LoVo (cell line): Measurements from ENCODE around the gene TDRD7.
"Not testable (repeated sequence)": the region's sequence is repeated elsewhere in the genome, so short reads cannot be mapped to it uniquely, and the experiment has no call there.

Experiments
- DNase-seq: peaks from one replicate; pipeline ENCODE4 v3.0.0-alpha.2; 2016; ENCODE audit warnings: low spot score

TDRD7 gene

DNA sequence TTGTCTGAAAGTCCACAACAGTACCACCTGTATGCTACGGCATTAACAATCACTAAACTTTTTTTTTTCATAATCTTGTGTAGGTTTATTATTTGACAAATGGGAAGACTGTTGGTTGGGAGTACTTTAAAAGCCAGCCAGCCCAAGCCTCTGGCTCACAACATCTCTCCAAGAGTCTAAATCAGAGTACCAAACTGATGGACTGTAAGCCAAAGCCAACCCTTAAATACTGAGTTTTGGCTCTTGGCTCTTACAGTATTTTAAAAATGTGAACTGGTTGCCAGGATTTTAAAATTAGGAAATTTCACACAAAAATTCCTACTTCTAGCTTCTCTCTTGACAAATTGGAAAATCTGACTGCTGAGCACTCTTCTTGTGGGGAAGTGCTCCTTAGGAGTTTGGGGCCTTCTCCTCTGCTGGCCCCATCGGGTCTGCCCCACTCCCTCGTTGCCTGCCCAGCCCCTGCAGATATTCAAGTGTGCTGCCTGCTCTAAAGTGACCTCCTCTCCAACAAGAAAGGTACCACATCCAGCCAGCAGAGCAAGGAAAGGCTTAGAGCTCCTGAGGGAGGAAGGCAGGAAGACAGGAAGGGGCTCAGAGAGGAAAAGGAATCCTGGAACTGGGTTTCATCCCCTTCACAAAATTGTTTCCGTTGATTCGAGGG is 67.7 kb downstream of the TDRD7 start:
- no peak for DNase-seq

DNA sequence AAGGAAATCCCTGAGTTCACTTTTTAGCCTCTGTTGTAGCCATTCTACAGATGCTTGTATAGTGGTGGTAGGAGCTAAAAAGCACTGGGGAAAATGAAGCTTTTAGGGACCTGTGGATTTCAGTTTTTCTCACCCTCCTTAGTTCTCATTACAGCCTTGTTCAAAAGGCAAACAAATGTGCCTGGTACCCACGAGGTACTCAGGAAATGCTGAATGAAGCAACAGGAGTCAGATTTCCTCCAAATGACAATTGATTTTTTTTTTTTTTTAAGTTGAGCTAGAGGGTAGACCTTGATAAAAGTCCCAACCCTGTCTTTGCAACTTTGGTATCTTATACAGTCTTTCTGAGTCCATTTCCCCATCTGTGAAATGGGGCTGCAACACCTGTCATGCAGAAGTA is 68.3 kb downstream of the TDRD7 start:
- DNase-seq = no peak

DNA sequence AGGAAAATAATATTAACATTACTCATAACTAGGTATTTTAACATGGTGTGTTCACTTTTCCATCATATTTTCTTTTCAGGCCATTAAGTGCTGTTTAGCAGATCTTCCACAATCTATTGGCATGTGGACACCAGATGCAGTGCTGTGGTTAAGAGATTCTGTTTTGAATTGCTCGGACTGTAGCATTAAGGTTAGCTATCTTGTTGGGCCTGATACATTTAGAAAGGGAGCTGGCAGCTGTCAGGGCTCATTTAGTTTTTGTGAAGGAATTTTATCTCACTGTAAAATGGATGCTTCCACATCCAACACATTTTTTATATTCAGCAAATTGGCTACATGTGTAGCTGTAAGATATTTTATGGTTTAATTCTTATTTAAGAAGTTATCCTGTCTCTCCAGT is 68.9 kb downstream of the TDRD7 start:
- no peak for DNase-seq

DNA sequence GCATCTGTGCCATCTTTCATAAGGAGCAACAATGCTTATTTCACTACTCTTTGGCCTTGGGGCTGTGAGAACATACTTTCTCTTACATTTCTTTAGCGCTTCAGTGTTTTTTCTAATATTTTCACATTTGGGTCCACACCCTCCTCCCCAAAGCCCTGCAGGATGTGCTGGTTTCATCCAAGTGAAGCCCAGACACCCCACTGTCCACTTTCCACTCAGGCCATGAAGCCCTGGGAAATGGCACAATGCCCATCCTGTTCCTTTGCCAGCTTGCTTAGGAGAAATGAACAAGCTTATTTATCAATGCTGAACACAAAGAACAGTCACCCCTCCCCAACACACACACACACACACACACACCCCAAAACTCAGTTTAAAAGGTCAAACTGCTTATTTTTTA is 72.2 kb downstream of the TDRD7 start:
- DNase-seq = no peak

DNA sequence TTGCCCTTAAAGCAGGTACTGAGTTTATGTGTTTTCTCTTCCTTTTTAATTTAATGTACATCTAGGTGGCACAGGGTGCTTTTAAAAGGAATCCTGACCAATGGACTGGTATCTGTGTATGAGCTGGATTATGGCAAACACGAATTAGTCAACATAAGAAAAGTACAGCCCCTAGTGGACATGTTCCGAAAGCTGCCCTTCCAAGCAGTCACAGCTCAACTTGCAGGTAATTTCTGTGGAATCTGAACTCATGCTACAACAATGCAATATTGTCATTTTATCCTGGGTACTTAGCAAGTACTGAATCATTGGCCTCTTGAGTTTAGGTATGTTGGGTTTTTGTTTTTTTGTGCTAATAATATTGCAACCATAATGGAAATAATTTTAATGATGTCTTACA is 75.2 kb downstream of the TDRD7 start:
- DNase-seq = no peak

DNA sequence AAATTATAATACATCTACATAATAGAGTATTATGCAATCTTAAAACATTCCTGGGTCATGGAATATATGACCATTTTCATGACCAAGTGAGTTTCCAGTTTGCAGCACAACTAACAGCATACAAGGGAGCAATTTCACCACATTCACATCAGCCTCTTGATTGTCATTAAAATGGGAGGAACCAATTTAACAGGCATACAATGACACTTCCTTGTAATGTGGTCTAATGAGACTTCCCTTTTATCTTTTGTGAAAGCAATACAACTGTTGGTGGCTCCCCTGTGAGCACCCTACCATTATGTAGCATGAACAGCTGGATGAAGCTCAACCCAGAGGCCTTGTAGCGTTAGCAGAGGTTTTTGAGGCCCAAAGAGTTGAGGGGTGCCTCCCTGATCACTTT is 76.0 kb downstream of the TDRD7 start:
- no peak for DNase-seq

DNA sequence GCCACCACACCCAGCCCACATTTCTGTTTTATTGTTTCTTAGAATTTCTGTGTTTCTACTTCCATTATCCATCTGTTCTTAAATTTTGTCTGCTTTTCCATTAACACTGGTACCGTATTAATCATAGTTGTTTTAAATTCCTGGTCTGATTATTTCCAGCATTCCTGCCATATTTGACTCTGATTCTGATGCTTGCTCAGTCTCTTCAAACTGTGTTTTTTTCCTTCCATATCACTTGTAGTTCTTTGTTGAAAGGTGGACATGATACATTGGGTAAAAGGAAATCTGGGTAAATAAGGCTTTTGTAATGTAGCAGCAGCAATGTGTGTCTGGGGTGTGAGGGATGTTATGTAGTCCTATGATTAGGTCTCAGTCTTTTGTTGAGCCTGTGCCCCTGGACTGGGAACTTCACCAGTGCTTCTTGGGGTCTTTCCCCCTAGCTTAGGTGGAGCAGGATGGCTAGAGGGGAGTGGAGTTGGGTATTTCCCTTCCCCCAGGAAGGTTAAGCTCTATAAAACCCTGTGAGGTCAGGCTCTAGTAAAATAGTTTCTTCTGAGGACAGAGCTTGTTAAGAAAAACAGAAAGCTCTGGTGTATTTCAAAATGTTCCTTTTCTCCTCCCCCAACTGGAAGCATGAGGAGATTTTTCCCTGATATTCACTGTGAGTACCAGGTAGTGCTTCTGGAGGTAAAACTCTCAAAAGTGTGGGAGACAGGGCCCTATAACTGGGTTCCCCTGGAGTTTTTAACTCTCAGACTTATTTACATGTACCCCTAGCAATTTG is 79.5 kb downstream of the TDRD7 start:
- DNase-seq = no peak

DNA sequence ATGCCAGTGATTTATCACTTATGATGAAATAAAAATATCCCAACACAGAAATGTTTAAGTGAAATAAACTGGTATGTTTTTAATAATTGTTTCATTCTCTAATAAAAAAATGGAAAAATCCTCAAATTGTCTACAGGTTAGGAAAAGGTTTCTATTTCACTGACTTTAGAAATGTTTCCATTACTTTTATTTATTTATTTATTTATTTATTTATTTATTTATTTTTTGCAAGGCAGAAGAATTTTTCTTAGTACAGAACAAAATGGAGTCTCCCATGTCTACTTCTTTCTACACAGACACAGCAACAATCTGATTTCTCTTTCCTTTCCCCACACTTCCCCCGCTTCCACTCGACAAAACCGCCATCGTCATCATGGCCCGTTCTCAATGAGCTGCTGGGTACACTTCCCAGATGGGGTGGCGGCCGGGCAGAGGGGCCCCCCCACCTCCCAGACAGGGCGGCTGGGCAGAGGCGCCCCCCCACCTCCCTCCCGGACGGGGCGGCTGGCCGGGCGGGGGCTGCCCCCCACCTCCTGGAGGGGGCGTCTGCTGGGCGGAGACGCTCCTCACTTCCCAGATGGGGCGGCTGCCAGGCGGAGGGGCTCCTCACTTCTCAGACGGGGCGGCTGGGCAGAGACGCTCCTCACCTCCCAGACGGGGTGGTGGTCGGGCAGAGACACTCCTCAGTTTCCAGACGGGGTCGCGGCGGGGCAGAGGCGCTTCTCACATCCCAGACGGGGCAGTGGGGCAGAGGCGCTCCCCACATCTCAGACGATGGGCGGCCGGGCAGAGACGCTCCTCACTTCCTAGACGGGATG is 85.9 kb downstream of the TDRD7 start:
- DNase-seq = not testable (repeated sequence)

DNA sequence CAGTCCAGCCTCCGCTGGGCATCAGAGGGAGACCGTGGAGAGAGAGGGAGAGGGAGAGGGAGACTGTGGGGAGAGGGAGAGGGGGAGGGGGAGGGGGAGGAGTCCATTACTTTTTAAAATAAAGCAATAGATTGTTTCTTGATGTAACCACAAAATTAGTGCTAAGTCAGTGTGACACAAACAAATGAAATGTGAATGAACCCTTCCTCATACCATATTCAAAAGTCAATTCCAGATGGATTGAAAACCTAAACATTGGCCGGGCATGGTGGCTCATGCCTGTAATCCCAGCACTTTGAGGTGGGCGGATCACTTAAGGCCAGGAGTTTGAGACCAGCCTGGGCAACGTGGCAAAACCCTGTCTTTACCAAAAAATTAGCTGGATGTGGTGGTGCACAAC is 87.0 kb downstream of the TDRD7 start:
- not testable (repeated sequence) for DNase-seq

DNA sequence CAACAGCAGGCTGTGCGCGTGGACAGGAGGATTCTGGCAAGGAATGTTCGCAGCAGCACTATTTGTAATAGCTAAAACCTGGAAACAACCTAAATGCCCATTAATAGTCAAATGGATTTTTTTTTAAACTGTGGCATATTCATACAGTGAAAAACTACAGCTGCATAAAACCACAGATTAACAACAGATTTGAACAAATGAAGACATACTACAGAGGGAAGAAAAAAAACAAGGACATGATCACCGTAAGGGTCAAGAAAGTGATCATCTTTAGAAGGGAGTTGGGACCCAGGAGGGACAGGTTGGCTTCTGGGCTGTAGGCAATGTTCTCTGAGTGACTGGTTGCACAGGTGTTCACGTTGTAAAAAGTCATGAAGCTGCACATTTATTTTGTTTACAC is 88.4 kb downstream of the TDRD7 start:
- no peak for DNase-seq

DNA sequence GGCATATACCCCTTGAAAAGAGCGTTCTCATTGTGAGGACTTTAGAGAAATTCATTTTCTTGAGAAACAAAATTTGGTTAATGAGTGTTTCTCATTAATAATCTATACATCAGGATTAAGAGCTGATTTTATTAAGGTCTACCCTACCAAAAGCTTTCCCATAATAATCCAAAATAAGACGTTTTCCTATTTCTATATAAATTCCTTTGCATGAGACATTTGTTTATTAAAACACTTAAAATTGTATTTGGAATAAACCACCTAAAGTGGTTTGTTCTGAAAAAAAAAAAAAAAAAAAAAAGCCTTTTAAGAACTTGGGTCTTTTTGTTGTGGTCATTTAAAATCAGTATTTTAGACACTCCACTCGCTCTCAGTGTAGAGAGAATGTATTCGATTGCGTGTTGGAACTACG is 88.9 kb downstream of the TDRD7 start:
- no peak for DNase-seq

DNA sequence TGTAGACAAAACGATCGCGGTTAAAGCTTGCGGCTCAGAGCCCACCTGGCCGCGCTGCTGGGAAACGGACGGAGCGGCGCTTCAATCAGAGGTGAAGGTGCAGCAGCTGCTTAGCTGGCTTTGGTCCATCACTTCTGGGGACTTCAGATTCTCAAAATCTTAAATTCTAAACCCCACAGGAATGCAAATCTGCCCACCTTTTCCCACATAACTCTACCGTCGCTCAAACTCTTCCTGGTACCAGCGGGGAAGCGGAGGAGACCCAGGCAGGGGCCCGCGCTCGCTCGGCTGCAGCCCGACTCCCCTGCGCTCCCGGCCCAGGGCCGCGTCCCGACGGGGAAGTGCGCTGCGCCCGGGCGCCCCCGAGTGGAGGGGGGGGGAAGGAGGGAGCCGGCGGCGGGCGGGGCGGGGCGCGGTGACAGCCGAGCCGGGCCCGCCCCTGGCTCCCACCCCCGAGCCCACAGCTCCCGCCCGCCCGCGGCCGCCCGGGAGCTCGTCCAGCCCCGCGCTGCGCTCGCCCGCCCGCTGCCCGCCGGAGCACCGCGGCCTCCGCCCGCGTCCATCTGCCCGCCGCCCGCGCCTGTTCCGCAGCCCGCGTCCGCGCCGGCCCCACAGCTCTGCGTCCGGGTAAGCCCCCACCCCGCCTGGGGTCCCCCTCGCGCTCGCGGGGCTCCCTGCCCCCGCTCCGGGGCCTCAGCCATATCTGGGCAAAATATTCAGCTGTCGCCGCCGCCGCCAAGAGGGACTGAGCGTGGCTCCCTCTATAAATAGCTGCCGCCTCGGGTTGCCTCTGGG is 89.5 kb downstream of the TDRD7 start, which contains the start of gene TMOD1:
Gene TMOD1 (plus strand): TSS at position 490 of the 795 bp plus-strand sequence. CDS start 22,523 bp downstream, outside the sequence.
- DNase-seq = peak; percentile 65

DNA sequence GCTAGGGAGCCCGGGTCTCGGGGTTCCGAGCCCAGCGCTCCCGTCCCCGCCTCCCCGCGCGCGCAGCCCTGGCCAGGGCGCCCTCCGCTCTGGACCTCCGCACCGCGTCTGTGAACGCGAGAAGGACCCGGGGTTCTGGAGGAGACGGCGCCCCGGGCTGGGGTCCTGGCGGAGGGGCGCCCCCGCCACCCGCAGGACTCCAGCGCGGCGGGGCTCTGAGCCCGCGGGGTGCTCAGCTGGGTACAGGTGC is 90.0 kb downstream of the TDRD7 start:
- no peak for DNase-seq

DNA sequence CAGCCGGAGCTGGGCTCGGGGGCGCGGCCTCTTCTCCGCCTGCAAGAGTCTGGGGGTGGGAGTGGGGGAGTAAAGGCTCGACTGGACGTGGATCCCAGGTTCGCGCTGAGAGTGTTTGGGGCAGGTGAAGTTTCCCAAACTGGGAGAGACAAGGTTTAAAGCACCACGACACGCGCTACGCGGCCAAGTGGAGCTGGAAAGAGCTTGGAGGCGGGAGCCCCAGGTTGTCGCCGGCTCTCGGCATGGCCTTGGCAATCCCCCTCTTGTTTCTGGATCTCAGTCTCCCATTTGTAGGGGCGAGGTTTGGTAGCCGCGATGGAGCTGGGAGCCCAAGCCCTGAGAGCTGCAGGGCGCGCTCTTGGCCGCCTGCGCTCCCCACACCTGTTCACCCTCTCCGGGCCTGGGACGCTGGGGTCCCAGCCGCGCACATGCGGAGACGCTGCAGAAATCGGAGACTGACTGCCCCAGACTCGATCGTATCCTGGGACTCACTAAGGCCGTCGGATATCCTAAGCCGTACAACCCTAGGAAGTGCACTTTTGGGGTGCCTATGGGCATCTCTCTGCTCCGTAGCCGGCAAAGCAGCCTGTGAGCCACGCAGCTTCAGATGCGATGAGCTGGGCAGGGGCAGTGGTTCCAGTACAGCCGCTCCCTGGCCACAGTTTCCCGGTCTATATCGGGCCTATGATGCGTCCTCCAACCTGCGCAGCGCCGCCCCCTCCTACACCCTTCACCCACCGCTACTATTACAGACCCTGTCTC is 90.5 kb downstream of the TDRD7 start:
- no peak for DNase-seq

DNA sequence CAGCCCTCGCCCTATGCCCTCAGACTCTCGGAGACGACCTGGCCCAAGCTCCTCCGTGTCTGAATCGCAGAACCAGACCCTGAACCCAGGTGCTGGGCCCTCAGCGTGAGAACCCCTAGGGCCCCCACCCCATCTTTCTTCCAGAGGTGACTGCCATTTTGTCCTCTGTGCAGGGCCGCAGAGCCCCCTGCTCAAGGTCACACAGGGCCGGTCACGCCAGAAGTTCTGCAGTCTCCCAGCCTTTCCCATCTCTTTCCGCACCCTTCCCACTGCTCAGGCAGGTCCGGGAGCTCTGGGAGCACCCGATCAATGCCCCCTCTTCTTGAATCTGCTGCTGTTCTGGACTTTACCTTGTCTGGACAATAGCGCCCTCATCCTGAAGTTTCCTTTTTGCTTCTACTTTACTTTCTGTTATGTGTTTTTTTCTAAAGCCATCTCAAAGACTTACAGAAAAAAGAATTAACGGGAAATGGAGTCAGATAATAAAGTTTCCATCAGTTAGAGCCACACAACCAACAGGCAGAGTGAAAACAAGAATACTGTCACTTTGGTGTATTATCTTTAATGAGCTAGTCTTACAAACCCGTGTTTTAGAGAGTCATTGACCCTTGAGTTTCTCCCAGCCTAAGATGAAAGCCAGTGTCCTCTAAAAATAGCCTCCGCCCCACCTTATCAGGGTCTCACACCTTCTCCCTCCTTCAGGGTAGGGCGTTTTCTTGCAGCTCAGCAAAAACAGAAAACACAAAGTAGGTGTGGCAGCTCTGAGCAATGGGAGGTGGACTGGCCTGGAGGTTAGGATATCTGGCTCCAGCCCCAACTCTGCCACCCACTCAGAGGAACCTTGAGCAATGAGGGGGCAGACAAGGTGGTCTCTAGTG is 91.3 kb downstream of the TDRD7 start:
- no peak for DNase-seq

DNA sequence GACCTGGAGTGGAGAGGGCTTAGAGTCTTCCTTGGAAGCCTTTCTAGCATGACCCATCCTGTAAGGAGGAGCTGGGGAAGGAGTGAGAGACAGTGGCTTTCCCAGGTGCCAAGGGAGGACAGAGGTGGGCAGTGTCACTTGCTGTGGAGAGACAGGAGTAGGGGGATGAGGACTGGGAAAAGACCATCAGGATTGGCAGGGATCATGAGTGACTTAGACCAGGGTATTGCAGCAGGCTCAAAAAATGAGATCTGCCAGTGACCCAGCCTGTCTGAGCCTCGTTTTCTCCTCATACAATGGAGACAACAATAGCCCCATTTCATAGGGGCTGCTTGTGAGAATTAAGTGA is 91.9 kb downstream of the TDRD7 start:
- DNase-seq = no peak

DNA sequence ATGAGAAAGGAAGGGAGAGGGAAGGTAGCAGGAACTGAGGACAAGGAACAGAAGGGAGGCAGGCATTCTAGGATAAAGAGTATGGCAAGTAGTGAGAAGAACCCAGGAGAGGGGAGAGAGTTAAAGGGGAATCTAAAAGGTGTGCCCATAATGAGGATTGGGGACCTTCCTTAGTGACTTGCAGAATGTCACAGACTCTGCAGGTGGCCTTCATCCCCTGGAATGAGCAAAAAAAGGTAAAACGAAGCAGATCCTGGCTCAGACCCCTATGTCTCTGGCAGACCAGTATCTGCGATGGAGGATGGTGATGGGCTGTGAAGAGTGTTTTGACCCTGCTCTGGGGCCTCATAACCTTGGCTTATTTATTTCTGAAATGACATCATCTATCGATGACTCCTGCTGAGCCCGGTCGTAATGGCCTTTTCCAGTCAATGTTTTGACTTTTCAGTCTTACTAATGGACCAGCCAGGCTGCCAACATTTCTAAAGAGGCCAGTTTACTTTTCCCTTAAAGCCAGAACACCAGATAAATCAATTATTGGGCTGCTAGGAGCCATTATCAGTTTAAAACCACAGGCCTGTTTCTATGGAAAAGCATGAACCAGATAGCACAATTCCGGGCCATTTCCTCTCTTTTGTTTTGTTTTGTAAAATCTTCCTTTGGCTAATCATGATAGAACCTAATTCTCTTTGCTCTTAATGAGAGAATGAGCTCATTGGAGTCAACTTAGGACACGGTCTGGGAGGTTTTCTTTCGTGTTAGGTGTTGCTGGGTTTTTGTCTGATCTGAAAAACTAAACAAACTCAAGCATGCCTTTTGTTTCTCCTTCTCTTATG is 92.7 kb downstream of the TDRD7 start:
- no peak for DNase-seq

DNA sequence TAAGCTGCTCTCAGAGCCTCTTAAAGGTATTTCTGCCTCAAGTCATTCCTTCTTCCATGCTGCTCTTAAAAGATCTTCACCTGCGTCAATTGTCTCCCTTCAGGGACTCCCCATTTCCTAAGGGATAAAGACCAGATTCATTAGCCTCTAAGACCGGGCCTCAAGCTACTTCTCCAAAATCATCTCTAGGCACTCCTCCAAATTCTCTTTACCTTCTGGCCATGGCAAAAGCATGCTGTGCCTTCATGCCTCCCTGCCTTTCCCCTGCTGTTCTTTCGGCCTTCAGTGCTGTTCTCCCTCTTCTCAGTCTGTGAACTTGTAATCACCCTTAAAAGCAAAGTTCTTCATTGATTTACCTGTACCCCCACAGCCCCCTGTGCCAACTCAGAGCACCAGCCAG is 93.9 kb downstream of the TDRD7 start:
- no peak for DNase-seq

DNA sequence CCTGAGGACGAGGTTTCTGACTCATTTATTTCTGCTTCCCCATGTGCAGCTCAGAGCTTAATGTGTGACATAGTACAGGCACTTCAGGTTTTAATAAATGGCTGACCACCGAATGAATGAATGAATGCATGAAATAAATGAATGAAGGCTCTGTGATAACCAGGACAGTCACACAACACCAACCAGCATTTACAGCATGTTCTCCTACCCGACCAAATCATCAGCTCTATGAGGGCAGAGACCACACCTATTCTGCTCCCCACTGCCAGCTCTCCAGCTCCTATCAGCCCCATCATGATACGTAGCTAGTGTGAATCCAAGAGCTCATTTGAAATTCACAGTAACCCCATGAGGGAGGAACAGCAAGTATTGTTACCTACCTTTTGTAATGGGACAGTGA is 94.4 kb downstream of the TDRD7 start:
- DNase-seq = no peak

DNA sequence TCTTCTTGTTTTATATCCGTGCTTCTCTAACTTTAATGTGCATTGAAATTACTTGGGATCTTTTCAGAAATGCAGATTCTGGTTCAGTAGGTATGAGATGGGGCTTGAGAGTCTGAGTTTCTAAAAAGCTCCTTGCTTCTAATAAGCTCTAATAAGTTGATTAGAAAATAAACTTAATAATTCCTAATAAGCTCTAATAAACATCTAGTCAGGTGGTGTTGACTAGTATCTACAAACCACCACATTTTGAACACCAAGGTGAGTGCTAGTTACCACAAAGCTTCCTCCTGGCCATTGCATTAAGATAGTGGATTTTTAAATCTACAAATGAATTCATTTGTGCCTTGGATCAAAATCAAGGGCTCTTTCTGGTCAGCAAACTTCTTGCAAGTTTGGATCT is 94.9 kb downstream of the TDRD7 start:
- DNase-seq = no peak
